ENCODE data around the gene ANGPT4.

Gene ANGPT4

GRCh38 chr20:940926-941325, 24.8 kb upstream of the ANGPT4 start:
- FAIRE-seq: no peak

- FAIRE-seq: no peak
Observed at GRCh38 chr20:939606-940005, 23.5 kb upstream of the ANGPT4 start.

GRCh38 chr20:934186-934840, 18.2 kb upstream of the ANGPT4 start:
- FAIRE-seq: no peak

GRCh38 chr20:933029-933428, 16.9 kb upstream of the ANGPT4 start:
- no peak for FAIRE-seq

DNA sequence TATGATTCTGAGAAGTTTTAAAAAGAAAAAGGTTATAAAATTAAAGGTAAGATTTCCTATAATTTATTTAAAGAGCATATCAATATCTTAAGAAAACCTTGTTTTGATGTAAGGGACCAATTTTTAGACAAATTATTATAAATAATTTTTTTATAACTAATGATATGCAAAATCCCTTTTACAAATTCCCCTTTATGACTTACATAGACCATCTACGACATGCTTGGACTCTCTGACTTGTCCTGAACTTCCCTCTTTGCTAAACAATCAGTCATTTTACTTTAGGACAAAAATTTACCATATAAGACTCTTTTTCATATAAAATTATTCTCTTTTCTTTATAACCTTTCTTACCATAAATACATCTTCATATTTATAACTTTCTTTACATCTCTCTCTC, 15.3 kb upstream of the ANGPT4 start:
- FAIRE-seq: no peak

GRCh38 chr20:926670-927069, 10.5 kb upstream of the ANGPT4 start:
- FAIRE-seq: no peak

GRCh38 chr20:925516-925915, 9.4 kb upstream of the ANGPT4 start:
- no peak for FAIRE-seq

DNA sequence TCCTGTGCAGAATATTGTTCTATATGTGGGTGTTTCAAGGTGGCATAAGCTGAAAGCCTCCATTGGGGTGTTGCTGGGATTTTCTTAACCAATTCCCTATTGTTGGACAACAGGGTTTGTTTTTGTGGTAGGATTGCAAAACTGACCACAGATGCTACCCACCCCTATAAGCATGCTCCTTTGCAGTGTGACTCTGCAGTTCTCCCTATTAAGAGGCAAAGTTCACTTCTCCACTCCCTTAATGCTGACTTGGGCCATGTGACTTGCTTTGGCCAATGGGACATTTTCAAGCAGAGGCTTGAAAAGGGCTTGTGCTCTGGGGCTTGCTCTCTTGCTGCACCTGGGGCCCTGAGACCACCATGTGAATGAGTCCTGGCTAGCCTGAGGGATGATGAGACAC, 8.5 kb upstream of the ANGPT4 start:
- no peak for FAIRE-seq

GRCh38 chr20:922781-923180, 6.6 kb upstream of the ANGPT4 start:
- FAIRE-seq: no peak

DNA sequence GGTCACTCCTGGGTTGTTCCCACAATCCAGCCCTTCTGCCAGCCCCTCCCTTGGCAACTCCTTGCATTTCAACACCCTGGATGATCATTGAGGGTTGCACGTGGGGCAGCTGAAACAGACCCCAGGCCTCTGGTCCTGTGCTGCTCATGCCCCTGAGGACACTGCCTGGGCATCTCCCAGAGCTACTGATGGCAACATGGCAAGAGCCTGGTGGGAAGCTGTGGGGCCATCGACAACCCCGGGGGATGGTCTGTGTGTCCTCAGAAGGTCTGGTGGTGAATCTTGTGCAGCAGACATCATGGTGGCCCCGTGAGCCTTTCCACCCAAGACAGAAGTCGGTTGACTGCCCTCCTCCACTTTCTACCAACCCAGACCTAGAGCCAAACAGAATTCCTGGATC, 4.9 kb upstream of the ANGPT4 start:
- no peak for FAIRE-seq

GRCh38 chr20:920311-920710, 4.2 kb upstream of the ANGPT4 start:
- no peak for FAIRE-seq

GRCh38 chr20:919491-919916, 3.4 kb upstream of the ANGPT4 start:
- no peak for FAIRE-seq

- FAIRE-seq: no peak
Observed at GRCh38 chr20:917416-917815, 1.3 kb upstream of the ANGPT4 start.

GRCh38 chr20:916825-917224, 691 bp upstream of the ANGPT4 start:
- no peak for FAIRE-seq

DNA sequence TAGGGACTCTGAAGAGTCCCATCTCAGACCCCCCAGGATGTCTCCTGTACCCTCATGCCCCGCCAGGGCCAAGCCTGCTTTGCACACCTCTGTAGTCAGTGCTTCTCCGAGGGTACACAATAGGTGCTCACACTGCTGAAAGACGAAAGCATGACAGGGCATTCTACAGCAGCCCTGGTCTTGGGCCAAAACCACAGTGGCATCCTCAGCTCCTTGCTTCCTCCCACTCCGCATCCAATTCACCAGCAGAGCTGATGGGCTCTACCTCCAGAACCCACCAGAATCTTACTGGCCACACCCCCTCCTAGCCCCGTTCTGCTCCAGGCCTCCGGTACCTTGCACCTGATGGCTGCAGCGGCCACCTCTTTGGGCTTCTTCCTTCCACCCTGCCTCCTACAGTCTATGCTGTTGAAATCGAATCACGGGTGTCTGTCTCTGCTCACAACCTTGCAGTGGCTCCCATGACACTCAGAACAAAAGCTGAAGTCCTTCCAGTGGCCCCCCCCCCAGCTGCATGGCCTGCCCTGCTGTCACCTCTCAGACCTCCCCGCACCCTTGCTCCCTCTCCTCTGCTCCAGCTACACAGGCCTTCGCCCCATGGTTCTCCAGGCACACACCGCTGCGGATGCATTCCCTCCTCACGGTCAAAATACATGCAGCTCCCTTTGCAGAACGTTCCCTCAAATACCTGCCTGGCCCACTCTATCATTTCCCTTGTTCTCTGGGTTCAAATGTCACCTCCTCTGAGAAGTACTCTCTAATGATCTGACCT, 1.2 kb downstream of the ANGPT4 start:
- no peak for FAIRE-seq

- no peak for FAIRE-seq
Observed at GRCh38 chr20:913306-913849, 2.8 kb downstream of the ANGPT4 start.

- no peak for FAIRE-seq
Observed at GRCh38 chr20:911882-912600, 4.1 kb downstream of the ANGPT4 start.

DNA sequence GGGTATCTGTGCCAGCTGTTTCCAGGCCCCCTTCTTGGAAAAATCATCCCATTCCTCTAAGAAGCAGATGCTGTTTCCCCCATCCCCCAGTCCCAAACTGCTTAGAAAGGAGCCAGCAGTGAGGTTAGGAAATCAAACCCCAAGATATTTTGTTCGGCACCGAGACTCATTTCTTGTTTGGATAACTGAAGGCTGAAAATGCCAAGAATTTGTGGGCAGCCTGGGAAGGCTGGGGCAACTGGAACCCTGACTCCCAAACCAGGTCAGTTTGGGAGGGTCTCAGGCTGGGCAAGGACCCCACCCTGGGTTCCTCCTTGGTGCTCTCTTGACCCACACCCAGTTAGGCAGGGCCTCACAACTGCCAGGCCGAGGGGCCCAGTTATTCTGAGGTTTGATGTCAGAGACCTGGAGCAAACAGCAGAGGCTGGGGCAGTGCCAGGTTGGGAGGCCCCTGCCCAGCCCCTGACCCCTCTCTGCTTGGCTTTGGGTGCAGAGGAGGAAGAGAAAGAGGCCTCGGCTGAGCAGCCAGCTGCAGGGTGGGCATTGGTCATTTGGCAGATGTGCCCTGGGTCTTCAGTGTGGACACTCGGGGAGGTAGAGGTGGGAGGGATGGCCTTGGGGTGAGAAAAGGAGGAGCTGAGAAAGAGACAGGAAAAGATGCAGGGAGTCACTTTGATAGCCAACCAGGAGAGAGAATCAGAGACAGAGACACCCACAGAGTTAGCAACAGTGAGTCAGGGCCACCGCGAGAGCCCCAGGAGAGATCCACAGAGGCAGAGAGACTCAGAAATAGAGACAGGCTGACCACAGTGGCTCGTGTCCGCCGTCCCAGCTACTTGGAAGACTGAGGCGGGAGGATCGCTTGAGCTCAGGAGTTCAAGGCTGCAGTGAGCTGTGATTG, 5.0 kb downstream of the ANGPT4 start:
- FAIRE-seq: no peak

DNA sequence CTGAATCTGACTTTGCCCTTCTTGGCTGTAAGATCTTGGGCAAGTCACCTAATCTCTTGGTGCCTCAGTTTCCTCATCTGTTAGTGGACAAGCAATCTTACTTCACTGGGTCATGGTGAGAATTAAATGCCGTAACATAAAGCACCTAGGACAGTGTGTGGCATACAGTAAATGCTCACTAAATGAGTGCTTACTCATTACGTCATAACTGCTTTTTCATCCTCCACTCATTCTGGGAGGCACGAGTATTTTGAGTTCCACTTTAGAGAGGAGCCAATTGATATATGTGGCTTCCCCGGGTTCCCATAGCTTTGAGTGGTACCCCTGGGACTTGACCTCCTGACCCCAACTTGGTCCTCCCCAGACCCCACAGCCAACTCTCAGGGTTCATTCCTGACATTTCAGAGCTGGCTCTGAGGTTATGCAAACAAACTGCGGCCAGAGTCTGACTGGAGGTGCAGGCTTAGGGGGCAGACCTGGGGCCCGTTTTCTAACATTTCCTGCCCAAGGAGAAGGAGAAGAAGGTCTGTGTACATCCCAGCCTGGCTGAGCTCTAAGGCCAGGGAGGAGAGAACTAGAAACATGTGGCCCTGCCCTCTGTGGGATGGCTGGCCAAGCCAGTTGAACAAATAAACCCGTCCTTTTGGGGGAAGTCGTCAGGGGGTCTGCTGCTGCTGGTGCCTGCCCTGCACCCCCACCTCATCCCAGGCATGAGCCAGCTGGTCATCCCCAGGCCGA, 5.8 kb downstream of the ANGPT4 start:
- FAIRE-seq: no peak

DNA sequence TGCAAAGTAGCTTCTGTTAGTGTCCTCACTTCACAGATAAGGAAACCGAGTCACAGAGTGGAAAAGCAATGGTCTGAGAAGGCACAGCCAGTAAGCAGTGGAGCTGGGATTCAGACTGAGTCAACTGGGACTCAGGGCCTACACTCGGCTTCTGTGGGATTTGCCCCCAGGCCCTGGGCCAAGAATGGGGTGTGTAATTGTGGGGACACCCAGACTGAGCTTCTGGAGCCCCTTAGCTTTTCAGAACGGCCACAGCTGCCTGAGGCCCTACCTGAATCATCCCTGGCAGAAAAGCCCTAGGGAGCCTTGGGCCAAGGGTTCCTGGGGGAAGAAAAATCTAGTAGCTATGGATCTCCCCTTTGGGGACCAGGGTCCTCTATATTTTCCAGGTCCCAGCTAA, 6.5 kb downstream of the ANGPT4 start:
- no peak for FAIRE-seq

- FAIRE-seq: no peak
Observed at GRCh38 chr20:906703-907270, 9.3 kb downstream of the ANGPT4 start.
